Neutrophil (primary cell): ENCODE data around the gene PDZRN3.

Source experiments
- H3K27ac ChIP-seq: fragments of 200-600 bp; sonication (generic); 2 replicates; pipeline ENCODE4 v1.5.1; 2016; ENCODE audit warnings: mild to moderate bottlenecking, moderate library complexity
- H3K27me3 ChIP-seq: fragments of 200-600 bp; sonication (generic); 2 replicates; pipeline ENCODE4 v1.6.0; 2016; ENCODE audit warnings: mild to moderate bottlenecking
- H3K36me3 ChIP-seq: fragments of 200-600 bp; sonication (generic); 2 replicates; pipeline ENCODE4 v1.5.1; 2017
- H3K4me1 ChIP-seq, 2 experiments: fragments of 200-600 bp in 1 of 2; sonication (generic) in 1 of 2; 1 replicate in 1 of 2; 2 replicates in 1 of 2; pipeline versions ENCODE4 v1.5.1 to v1.6.1; 2013 to 2016; ENCODE audit warnings: low read depth in 1 of 2, low read length in 1 of 2, mild to moderate bottlenecking in 1 of 2, moderate library complexity in 1 of 2; ENCODE audit not compliant: control insufficient read depth in 1 of 2, insufficient read depth in 1 of 2
- H3K4me3 ChIP-seq, 2 experiments: fragments of 200-600 bp in 1 of 2; sonication (generic) in 1 of 2; 1 replicate in 1 of 2; 2 replicates in 1 of 2; pipeline ENCODE4 v1.5.1; 2013 to 2016; ENCODE audit warnings: low read depth in 1 of 2, low read length in 1 of 2, mild to moderate bottlenecking in 1 of 2, moderate library complexity in 1 of 2
- H3K9me3 ChIP-seq: fragments of 200-600 bp; sonication (generic); 2 replicates; pipeline ENCODE4 v1.5.1; 2016
- CTCF ChIP-seq: fragments of 200-600 bp; sonication (generic); IDR thresholded peaks from 2 replicates; pipeline ENCODE4 v1.5.1; 2016; ENCODE audit warnings: antibody characterized with exemption

PDZRN3 gene

GRCh38 chr3:73509066-73509465, 115.7 kb downstream of the PDZRN3 start:
- Histone ChIP-seq H3K4me3 (no peak overlapping the region), H3K9me3 (no peaks in the 10 kb centered on the region), H3K4me1 (no peaks in the 10 kb centered on the region), H3K27me3 (peaks cover 12% of the 10 kb centered on the region), H3K27ac (no peak overlapping the region), H3K36me3 (no peaks in the 10 kb centered on the region)
- TF ChIP-seq CTCF = no peak

- Histone ChIP-seq H3K9me3 (no peaks in the 10 kb centered on the region), H3K36me3 (no peaks in the 10 kb centered on the region), H3K27ac (no peak overlapping the region), H3K4me1 (no peaks in the 10 kb centered on the region), H3K27me3 (peaks cover 18% of the 10 kb centered on the region), H3K4me3 (no peak overlapping the region)
- TF ChIP-seq CTCF = no peak
Observed at GRCh38 chr3:73508330-73508954, 116.3 kb downstream of the PDZRN3 start.

- Histone ChIP-seq H3K4me3 (no peak overlapping the region), H3K4me1 (no peaks in the 10 kb centered on the region), H3K27me3 (peaks cover 16% of the 10 kb centered on the region), H3K9me3 (no peaks in the 10 kb centered on the region), H3K27ac (no peak overlapping the region), H3K36me3 (no peaks in the 10 kb centered on the region)
- TF ChIP-seq CTCF = no peak
Observed at GRCh38 chr3:73504852-73505251, 119.9 kb downstream of the PDZRN3 start.

- no peak for TF ChIP-seq CTCF
Observed at GRCh38 chr3:73504239-73504638, 120.5 kb downstream of the PDZRN3 start.

GRCh38 chr3:73503781-73504180, 121.0 kb downstream of the PDZRN3 start:
- H3K36me3 ChIP-seq = no peaks in the 10 kb centered on the region
- peaks cover 16% of the 10 kb centered on the region for H3K27me3 ChIP-seq
- H3K27ac ChIP-seq = no peak overlapping the region

More at GRCh38 chr3:73504239-73504638, 120.5 kb downstream of the PDZRN3 start:
- Histone ChIP-seq H3K27me3 (peaks cover 16% of the 10 kb centered on the region), H3K36me3 (no peaks in the 10 kb centered on the region), H3K27ac (no peak overlapping the region), H3K9me3 (no peaks in the 10 kb centered on the region), H3K4me1 (no peaks in the 10 kb centered on the region), H3K4me3 (no peak overlapping the region)

More at GRCh38 chr3:73503781-73504180, 121.0 kb downstream of the PDZRN3 start:
- TF ChIP-seq CTCF = no peak
- Histone ChIP-seq H3K4me3 (no peak overlapping the region), H3K9me3 (no peaks in the 10 kb centered on the region), H3K4me1 (no peaks in the 10 kb centered on the region)
